CD4-positive, CD25-positive, alpha-beta regulatory T cell (primary cell): Measurements from ENCODE around the gene SERTAD2. TPM values are rescaled to one million over a fixed set of nuclear protein-coding genes. Genes with fewer than 3 reads are reported as not detected.

Source experiments
- ATAC-seq, 2 donors: fragments of 150-1000 bp; cut with Tn5 transposase; one replicate each; pipeline ENCODE4 v1.10.0; 2021; ENCODE audit warnings: low read depth in 2 of 2, moderate number of reproducible peaks in 2 of 2, moderate library complexity in 1 of 2
- DNase-seq, 3 donors: peaks; one replicate each; pipeline versions ENCODE4 v3.0.0 to v3.0.0-alpha.2; 2012 to 2022; ENCODE audit warnings: mixed read lengths in 1 of 3
- H3K27ac ChIP-seq: one replicate; pipeline ENCODE4 v1.7.0; 2013; ENCODE audit warnings: mild to moderate bottlenecking, low read length; ENCODE audit not compliant: insufficient read depth, poor library complexity, severe bottlenecking
- H3K27me3 ChIP-seq: one replicate; pipeline ENCODE4 v1.7.0; 2013; ENCODE audit warnings: low read length; ENCODE audit not compliant: control insufficient read depth, insufficient read depth
- H3K36me3 ChIP-seq: one replicate; pipeline ENCODE4 v1.7.0; 2013; ENCODE audit warnings: mild to moderate bottlenecking, low read length, moderate library complexity; ENCODE audit not compliant: control insufficient read depth, insufficient read depth
- H3K4me1 ChIP-seq: 2 replicates; pipeline ENCODE4 v1.7.0; 2013; ENCODE audit warnings: mild to moderate bottlenecking, low read length; ENCODE audit not compliant: insufficient read depth, control insufficient read depth, poor library complexity, severe bottlenecking
- H3K4me3 ChIP-seq: one replicate; pipeline ENCODE4 v1.7.0; 2013; ENCODE audit warnings: low read depth, mild to moderate bottlenecking, low read length, moderate library complexity
- H3K9me3 ChIP-seq, 2 experiments: 1 replicate in 1 of 2; 2 replicates in 1 of 2; pipeline ENCODE4 v1.7.0; 2013; ENCODE audit warnings: low read length in 2 of 2, mild to moderate bottlenecking in 1 of 2, moderate library complexity in 1 of 2; ENCODE audit not compliant: control insufficient read depth in 2 of 2
- H3K27ac Mint-ChIP-seq, 3 donors: one replicate each; pipeline ENCODE4 v1.8.0; 2020 to 2022; ENCODE audit warnings: mild to moderate bottlenecking in 3 of 3, mixed read lengths in 3 of 3, moderate library complexity in 2 of 3
- H3K27me3 Mint-ChIP-seq: one replicate; pipeline ENCODE4 v1.8.0; 2022; ENCODE audit warnings: mild to moderate bottlenecking, mixed read lengths
- H3K36me3 Mint-ChIP-seq: one replicate; pipeline ENCODE4 v1.8.0; 2020; ENCODE audit warnings: mixed read lengths
- H3K4me1 Mint-ChIP-seq, 4 donors: one replicate each; pipeline ENCODE4 v1.8.0; 2020 to 2022; ENCODE audit warnings: mixed read lengths in 4 of 4, mild to moderate bottlenecking in 1 of 4
- H3K4me3 Mint-ChIP-seq, 4 donors: one replicate each; pipeline ENCODE4 v1.8.0; 2020 to 2022; ENCODE audit warnings: mild to moderate bottlenecking in 4 of 4, mixed read lengths in 4 of 4, moderate library complexity in 3 of 4
- H3K9me3 Mint-ChIP-seq, 7 donors: one replicate each; pipeline ENCODE4 v1.8.0; 2020 to 2022; ENCODE audit warnings: mixed read lengths in 7 of 7, mild to moderate bottlenecking in 3 of 7, moderate library complexity in 2 of 7
- polyA plus RNA-seq, 4 donors: library from polyadenylated mRNA; unstranded; fragments of 300-500 nt; fragmentation: Illumina TruSeq; gene quantifications; one replicate each; pipeline ENCODE4 v1.2.3, GENCODE V29; 2021
- total RNA-seq: library from RNA; stranded (reverse); gene quantifications from one replicate; pipeline ENCODE4 v1.2.3, GENCODE V29; 2022

The SERTAD2 gene
- total and polyA plus RNA-seq, 5 donors from 2014 or later: 4.2 to 33.5 (median 6.2) TPM

- H3K4me1 Mint-ChIP-seq: peaks cover 0 to 8% (median 0%) of the 10 kb centered on the region in 4 donors
- no peaks in the 10 kb centered on the region for H3K9me3 Mint-ChIP-seq
- ATAC-seq (no peak), DNase-seq (no peak)
- no peak overlapping the region for H3K27ac Mint-ChIP-seq
- no peaks in the 10 kb centered on the region for H3K27me3 ChIP-seq
- no peak overlapping the region for H3K4me3 Mint-ChIP-seq
- H3K36me3 Mint-ChIP-seq: no peaks in the 10 kb centered on the region
- no peak overlapping the region for H3K27ac ChIP-seq
- no peaks in the 10 kb centered on the region for H3K9me3 ChIP-seq
- H3K4me1 ChIP-seq: peaks cover 12% of the 10 kb centered on the region
- no peaks in the 10 kb centered on the region for H3K36me3 ChIP-seq
- H3K4me3 ChIP-seq: no peak overlapping the region
- H3K27me3 Mint-ChIP-seq: peaks cover 14% of the 10 kb centered on the region
These were observed 40.4 kb downstream of the SERTAD2 start for GRCh38 chr2:64613276-64613675.

- H3K9me3 Mint-ChIP-seq: no peaks in the 10 kb centered on the region
- Histone ChIP-seq H3K9me3 (no peaks in the 10 kb centered on the region), H3K36me3 (no peaks in the 10 kb centered on the region), H3K27me3 (no peaks in the 10 kb centered on the region), H3K4me1 (peaks cover 18% of the 10 kb centered on the region), H3K27ac (no peak overlapping the region), H3K4me3 (no peak overlapping the region)
- H3K27me3 Mint-ChIP-seq: peaks cover 14% of the 10 kb centered on the region
- H3K4me1 Mint-ChIP-seq: peaks cover 0 to 14% (median 0%) of the 10 kb centered on the region in 4 donors
- H3K36me3 Mint-ChIP-seq: no peaks in the 10 kb centered on the region
- no peak for ATAC-seq
- no peak for DNase-seq
- H3K27ac Mint-ChIP-seq: peak overlapping the region in 1 of 3 donors; percentile 48
- no peak overlapping the region for H3K4me3 Mint-ChIP-seq
These were observed 41.0 kb downstream of the SERTAD2 start for GRCh38 chr2:64612575-64613195.

GRCh38 chr2:64610316-64610855, 43.3 kb downstream of the SERTAD2 start:
- H3K27ac ChIP-seq: no peak overlapping the region
- Mint-ChIP-seq H3K4me1 (peaks cover 3 to 37% (median 16%) of the 10 kb centered on the region in 4 donors), H3K27me3 (peaks cover 20% of the 10 kb centered on the region), H3K27ac (peak overlapping the region in 2 of 3 donors; percentile 69 to 72), H3K36me3 (no peaks in the 10 kb centered on the region), H3K4me3 (peak overlapping the region; percentile 78 to 91 (median 82)), H3K9me3 (no peaks in the 10 kb centered on the region)
- H3K4me3 ChIP-seq: no peak overlapping the region
- no peaks in the 10 kb centered on the region for H3K36me3 ChIP-seq
- peaks cover 38% of the 10 kb centered on the region for H3K4me1 ChIP-seq
- no peak for ATAC-seq
- no peaks in the 10 kb centered on the region for H3K9me3 ChIP-seq
- no peak for DNase-seq
- H3K27me3 ChIP-seq: no peaks in the 10 kb centered on the region

GRCh38 chr2:64609942-64610281, 43.8 kb downstream of the SERTAD2 start:
- peak overlapping the region; percentile 37 for H3K4me3 ChIP-seq
- H3K9me3 Mint-ChIP-seq: no peaks in the 10 kb centered on the region
- peak overlapping the region; percentile 69 to 83 (median 72) for H3K27ac Mint-ChIP-seq

GRCh38 chr2:64609227-64609941, 44.3 kb downstream of the SERTAD2 start:
- Mint-ChIP-seq H3K4me1 (peaks cover 3 to 38% (median 17%) of the 10 kb centered on the region in 4 donors), H3K27ac (peak overlapping the region; percentile 69 to 83 (median 72)), H3K27me3 (peaks cover 23% of the 10 kb centered on the region), H3K9me3 (no peaks in the 10 kb centered on the region), H3K36me3 (no peaks in the 10 kb centered on the region), H3K4me3 (peak overlapping the region; percentile 78 to 91 (median 82))
- ATAC-seq (peak; percentile 51), DNase-seq (peak; percentile 50 to 82 (median 75))
- Histone ChIP-seq H3K27ac (peak overlapping the region; percentile 10), H3K9me3 (no peaks in the 10 kb centered on the region), H3K27me3 (no peaks in the 10 kb centered on the region), H3K4me1 (peaks cover 38% of the 10 kb centered on the region), H3K36me3 (no peaks in the 10 kb centered on the region), H3K4me3 (peak overlapping the region; percentile 37)

More at GRCh38 chr2:64609942-64610281, 43.8 kb downstream of the SERTAD2 start:
- Mint-ChIP-seq H3K4me1 (peaks cover 3 to 38% (median 17%) of the 10 kb centered on the region in 4 donors), H3K27me3 (peaks cover 20% of the 10 kb centered on the region), H3K4me3 (peak overlapping the region; percentile 78 to 91 (median 82)), H3K36me3 (no peaks in the 10 kb centered on the region)
- no peaks in the 10 kb centered on the region for H3K36me3 ChIP-seq
- DNase-seq (no peak), ATAC-seq (no peak)
- no peak overlapping the region for H3K27ac ChIP-seq
- no peaks in the 10 kb centered on the region for H3K27me3 ChIP-seq
- no peaks in the 10 kb centered on the region for H3K9me3 ChIP-seq
- peaks cover 38% of the 10 kb centered on the region for H3K4me1 ChIP-seq

GRCh38 chr2:64608867-64609226, 44.9 kb downstream of the SERTAD2 start:
- peak overlapping the region; percentile 25 to 91 (median 78) for H3K27ac Mint-ChIP-seq
- H3K9me3 ChIP-seq: no peaks in the 10 kb centered on the region
- no peaks in the 10 kb centered on the region for H3K9me3 Mint-ChIP-seq
- H3K36me3 Mint-ChIP-seq: no peaks in the 10 kb centered on the region
- H3K4me3 ChIP-seq: no peak overlapping the region
- H3K36me3 ChIP-seq: no peaks in the 10 kb centered on the region
- H3K27me3 Mint-ChIP-seq: peaks cover 18% of the 10 kb centered on the region
- H3K4me1 ChIP-seq: peaks cover 38% of the 10 kb centered on the region
- H3K4me3 Mint-ChIP-seq: peak overlapping the region in 2 of 4 donors; percentile 85 to 88
- DNase-seq (peak in 1 of 3 donors; percentile 44), ATAC-seq (no peak)
- H3K4me1 Mint-ChIP-seq: peaks cover 3 to 38% (median 17%) of the 10 kb centered on the region in 4 donors
- no peaks in the 10 kb centered on the region for H3K27me3 ChIP-seq
- no peak overlapping the region for H3K27ac ChIP-seq

- ATAC-seq (no peak), DNase-seq (no peak)
- Histone ChIP-seq H3K27me3 (no peaks in the 10 kb centered on the region), H3K9me3 (no peaks in the 10 kb centered on the region), H3K4me3 (peak overlapping the region; percentile 87), H3K27ac (peak overlapping the region; percentile 87), H3K36me3 (no peaks in the 10 kb centered on the region), H3K4me1 (peaks cover 38% of the 10 kb centered on the region)
- peak overlapping the region in 2 of 3 donors; percentile 95 to 98 for H3K27ac Mint-ChIP-seq
- peaks cover 3 to 38% (median 17%) of the 10 kb centered on the region in 4 donors for H3K4me1 Mint-ChIP-seq
- no peaks in the 10 kb centered on the region for H3K36me3 Mint-ChIP-seq
- peaks cover 17% of the 10 kb centered on the region for H3K27me3 Mint-ChIP-seq
- H3K9me3 Mint-ChIP-seq: no peaks in the 10 kb centered on the region
- H3K4me3 Mint-ChIP-seq: peak overlapping the region; percentile 85 to 96 (median 92)
These were observed 46.1 kb downstream of the SERTAD2 start for GRCh38 chr2:64607381-64608304.
